Pancreas (tissue), 10 donors: ENCODE data around the gene RNF187. TPM values are rescaled to one million over a fixed set of nuclear protein-coding genes. Genes with fewer than 3 reads are reported as not detected.
"Not testable (repeated sequence)": the region's sequence is repeated elsewhere in the genome, so short reads cannot be mapped to it uniquely, and the experiment has no call there.

ENCODE experiments used
- ATAC-seq, 4 donors: fragments of 200-7000 bp; cut with Tn5 transposase; one replicate each; pipeline versions ENCODE4 v1.8.0 to v1.9.1; 2020; ENCODE audit warnings: mild to moderate bottlenecking in 4 of 4, moderate library complexity in 4 of 4
- DNase-seq, 6 donors: peaks; one replicate each; pipeline ENCODE4 v3.0.0-alpha.2; 2020
- FAIRE-seq: peaks from 2 replicates; lab custom pipeline; 2012; peaks lifted over from hg19 to GRCh38; lab: Jason Lieb, UNC
- H3K27ac ChIP-seq, 4 donors: fragments of 200-600 bp; sonication (generic); 1 replicate in 3 of 4; 2 replicates in 1 of 4; pipeline versions ENCODE4 v1.5.0 to v1.8.0; 2020
- H3K27me3 ChIP-seq, 4 donors: fragments of 200-600 bp; one replicate each; pipeline ENCODE4 v1.8.0; 2021
- H3K36me3 ChIP-seq, 3 donors: fragments of 200-600 bp; sonication (generic) in 1 of 3; one replicate each; pipeline versions ENCODE4 v1.5.0 to v1.8.0; 2020 to 2021
- H3K4me1 ChIP-seq, 3 donors: fragments of 200-600 bp; one replicate each; pipeline ENCODE4 v1.8.0; 2021
- H3K4me3 ChIP-seq, 4 donors: fragments of 200-600 bp; sonication (generic) in 2 of 4; one replicate each; pipeline versions ENCODE4 v1.5.0 to v1.8.0; 2020 to 2021
- H3K9me3 ChIP-seq, 4 donors: fragments of 200-600 bp; one replicate each; pipeline ENCODE4 v1.8.0; 2021
- WGBS, 2 donors: extraction: QIAGEN DNeasy Blood & Tissue Kit; methylation state at CpG; one replicate each; pipeline ENCODE4 v1.1.7; 2013; 5-methylcytosine and 5-hydroxymethylcytosine counted together
- intact Hi-C, 3 donors: fragments of 100-400 bp; cut with DNase I; formaldehyde crosslinking; loops; one replicate each; pipeline versions ENCODE4 v1.11.1 to v1.14.2; 2022
- polyA plus RNA-seq, 2 donors: library from polyadenylated mRNA; stranded (reverse); fragments of 200-250 nt; gene quantifications; one replicate each; pipeline ENCODE4 v1.2.3, GENCODE V29; 2013
- total RNA-seq, 6 donors: library from RNA; stranded (reverse); fragmentation: NEBNext Ultra II Directional in 4 of 6; extraction: Animal tissue kit (Norgen Biotek cat#: 25700) in 4 of 6; gene quantifications; one replicate each; pipeline versions ENCODE4 v1.2.1 to v1.2.4, GENCODE V29; 2021 to 2023
- TF ChIP-seq, protein P1 (sequence below), 4 donors: fragments of 200-600 bp; sonication (generic) in 3 of 4; IDR thresholded peaks; one replicate each; pipeline versions ENCODE4 v1.5.0 to v1.8.0; 2021; ENCODE audit warnings: antibody characterized with exemption in 4 of 4
- donor health status: healthy with polysubstance abuse.
- donor health status: DM: no; HTN: no; CAD: no; lungs with moderate emphysema.
- donor health status: DM: no; HTN: no; CAD: no.
- donor health status: control.
- donor health status: control.
- donor health status: Bipolar disorder and iron deficiency.
- donor health status: DM: yes; HTN: yes; CAD: no.
- donor health status: DM: no; HTN: no; CAD: no.
- donor health status: DM: no; HTN: no; CAD: no.
- donor health status: DM: yes; HTN: yes; CAD: no.

RNF187 gene
- total and polyA plus RNA-seq, 8 donors: 16.0 to 60.2 (median 51.4) TPM

DNA sequence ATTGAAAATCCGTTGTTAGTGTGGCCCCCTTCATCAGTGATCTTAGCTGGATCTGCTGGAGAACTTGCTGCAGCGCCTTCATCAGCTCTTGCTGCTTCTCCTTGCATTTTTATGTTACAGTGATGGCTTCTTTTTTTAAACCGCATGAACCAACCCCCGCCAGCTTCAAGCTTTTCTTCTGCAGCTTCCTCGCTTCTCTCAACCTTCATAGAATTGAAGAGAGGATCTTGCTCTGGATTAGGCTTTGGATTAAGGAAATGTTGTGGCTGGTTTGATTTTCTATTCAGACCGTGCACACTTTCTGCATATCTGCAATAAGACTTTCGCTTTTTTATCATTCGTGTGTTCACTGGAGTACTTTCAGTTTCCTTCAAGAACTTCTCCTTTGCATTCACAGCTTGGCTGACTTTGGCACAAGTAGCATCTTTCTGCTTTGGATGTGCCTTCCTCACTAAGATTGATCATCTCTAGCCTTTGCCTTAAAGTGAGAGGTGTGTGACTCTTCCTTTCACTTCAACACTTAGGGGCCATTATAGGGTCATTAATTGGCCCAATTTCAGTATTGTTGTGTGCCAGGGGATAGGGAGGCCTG is 13.1 kb downstream of the RNF187 start:
- DNase-seq (no peak), ATAC-seq (peak in 1 of 4 donors; percentile 29), FAIRE-seq (no peak)
- H3K36me3 ChIP-seq: no peaks in the 10 kb centered on the region
- TF ChIP-seq, protein P1, sequence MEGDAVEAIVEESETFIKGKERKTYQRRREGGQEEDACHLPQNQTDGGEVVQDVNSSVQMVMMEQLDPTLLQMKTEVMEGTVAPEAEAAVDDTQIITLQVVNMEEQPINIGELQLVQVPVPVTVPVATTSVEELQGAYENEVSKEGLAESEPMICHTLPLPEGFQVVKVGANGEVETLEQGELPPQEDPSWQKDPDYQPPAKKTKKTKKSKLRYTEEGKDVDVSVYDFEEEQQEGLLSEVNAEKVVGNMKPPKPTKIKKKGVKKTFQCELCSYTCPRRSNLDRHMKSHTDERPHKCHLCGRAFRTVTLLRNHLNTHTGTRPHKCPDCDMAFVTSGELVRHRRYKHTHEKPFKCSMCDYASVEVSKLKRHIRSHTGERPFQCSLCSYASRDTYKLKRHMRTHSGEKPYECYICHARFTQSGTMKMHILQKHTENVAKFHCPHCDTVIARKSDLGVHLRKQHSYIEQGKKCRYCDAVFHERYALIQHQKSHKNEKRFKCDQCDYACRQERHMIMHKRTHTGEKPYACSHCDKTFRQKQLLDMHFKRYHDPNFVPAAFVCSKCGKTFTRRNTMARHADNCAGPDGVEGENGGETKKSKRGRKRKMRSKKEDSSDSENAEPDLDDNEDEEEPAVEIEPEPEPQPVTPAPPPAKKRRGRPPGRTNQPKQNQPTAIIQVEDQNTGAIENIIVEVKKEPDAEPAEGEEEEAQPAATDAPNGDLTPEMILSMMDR (IDR thresholded peaks at IDR 0.05): no peak
- no peaks in the 10 kb centered on the region for H3K27me3 ChIP-seq
- peaks cover 0 to 4% (median 0%) of the 10 kb centered on the region in 3 donors for H3K4me1 ChIP-seq
- intact Hi-C loops: no loop called here
- H3K9me3 ChIP-seq: no peaks in the 10 kb centered on the region
- WGBS, 2 donors: 75 to 84% methylated on average over 8 of the region's 8 CpGs
- no peak overlapping the region for H3K4me3 ChIP-seq
- no peak overlapping the region for H3K27ac ChIP-seq

DNA sequence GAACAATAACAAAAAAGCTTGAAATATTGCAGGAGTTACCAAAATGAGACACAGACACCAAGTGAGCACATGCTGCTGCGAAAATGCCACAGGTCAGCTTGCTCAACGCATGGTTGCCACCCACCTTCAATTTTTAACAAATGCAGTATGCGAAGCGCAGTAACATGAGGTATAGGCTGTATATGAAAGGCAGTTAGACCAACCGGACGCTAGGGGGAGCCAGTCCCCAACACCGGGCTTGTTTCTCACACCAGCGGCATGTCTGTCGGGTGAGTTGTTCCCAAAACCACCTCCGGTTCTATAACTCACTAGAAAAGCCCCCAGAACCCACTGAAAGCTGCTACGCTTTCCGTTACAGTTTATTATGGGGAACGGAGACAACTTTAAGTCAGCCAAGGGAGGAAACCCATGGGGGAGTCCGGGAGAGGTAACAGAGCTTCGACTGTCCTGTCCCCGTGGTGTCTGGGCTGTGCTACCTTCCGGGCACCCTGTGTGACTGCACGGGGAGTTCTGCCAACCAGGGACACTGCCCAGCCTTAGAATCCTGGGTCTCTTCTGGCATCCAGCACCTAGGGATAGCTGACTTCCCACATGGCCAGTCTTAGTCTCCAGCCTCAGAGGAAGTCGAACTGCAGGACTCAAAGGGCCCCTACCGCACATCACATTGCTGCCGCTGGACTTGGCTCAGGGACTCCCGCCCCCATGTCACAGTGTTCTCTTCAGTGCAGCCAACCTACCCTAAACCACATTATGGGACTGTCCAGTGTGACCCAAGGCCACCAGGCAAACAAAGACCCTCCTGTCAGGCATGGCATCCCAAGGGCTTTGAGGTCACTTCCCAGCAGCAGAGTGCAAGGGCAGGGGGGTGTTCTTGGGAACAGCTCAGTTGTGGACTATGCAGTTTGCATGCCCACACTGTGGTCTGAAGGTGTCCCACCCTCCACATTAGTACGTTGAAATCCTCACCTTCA is 14.0 kb downstream of the RNF187 start:
- intact Hi-C loops: no loop called here

DNA sequence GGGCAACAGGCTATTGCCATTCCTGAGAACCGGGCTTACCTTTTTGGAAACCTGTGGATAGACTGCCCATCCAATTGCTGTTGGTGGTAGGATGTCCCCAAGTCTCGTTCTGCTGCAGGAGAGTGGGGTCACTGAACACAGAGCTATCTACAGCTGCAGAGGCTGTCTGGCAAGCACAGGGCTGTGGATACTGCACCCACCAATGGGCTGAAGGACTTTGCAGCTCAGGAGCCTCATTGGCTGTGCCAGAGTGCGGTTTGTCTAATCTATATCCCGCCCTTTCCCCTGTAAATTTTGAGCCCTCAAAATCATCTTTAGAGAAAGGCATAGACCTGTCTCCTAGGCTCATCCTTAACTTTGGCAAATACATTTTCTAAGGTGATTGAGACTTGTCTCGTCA is 15.3 kb downstream of the RNF187 start:
- 78 to 80% methylated on average over 5 of the region's 5 CpGs for WGBS, 2 donors

More for the DNA sequence above, 14.0 kb downstream of the RNF187 start:
- 25 to 26% methylated on average over 23 of the region's 23 CpGs for WGBS, 2 donors
- no peak for FAIRE-seq
- Histone ChIP-seq H3K27me3 (no peaks in the 10 kb centered on the region), H3K27ac (no peak overlapping the region), H3K4me1 (peaks cover 0 to 4% (median 0%) of the 10 kb centered on the region in 3 donors), H3K36me3 (no peaks in the 10 kb centered on the region), H3K9me3 (no peaks in the 10 kb centered on the region), H3K4me3 (peak overlapping the region in 2 of 4 donors; percentile 24 to 31)
- ATAC-seq: peak; percentile 95 to 100 (median 98)
- DNase-seq: peak; percentile 67 to 87 (median 81)
- TF ChIP-seq, protein P1 (IDR thresholded peaks at IDR 0.05): peak; percentile 78 to 95 (median 90)

DNA sequence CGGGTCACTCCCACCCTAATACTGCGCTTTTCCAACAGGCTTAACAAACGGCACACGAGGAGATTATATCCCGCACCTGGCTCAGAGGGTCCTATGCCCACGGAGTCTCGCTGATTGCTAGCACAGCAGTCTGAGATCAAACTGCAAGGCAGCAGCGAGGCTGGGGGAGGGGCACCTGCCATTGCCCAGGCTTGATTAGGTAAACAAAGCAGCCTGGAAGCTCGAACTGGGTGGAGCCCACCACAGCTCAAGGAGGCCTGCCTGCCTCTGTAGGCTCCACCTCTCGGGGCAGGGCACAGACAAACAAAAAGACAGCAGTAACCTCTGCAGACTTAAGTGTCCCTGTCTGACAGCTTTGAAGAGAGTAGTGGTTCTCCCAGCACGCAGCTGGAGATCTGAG is 18.8 kb downstream of the RNF187 start:
- H3K36me3 ChIP-seq, H3K27me3 ChIP-seq, FAIRE-seq, ATAC-seq, H3K4me3 ChIP-seq, H3K27ac ChIP-seq, H3K4me1 ChIP-seq, DNase-seq, H3K9me3 ChIP-seq, intact Hi-C loops: not testable (repeated sequence)
- 43 to 60% methylated on average over 4 to 10 of the region's 11 CpGs for WGBS, 2 donors

More for the DNA sequence above, 15.3 kb downstream of the RNF187 start:
- no peaks in the 10 kb centered on the region for H3K36me3 ChIP-seq
- intact Hi-C loops: no loop called here
- no peak overlapping the region for H3K27ac ChIP-seq
- TF ChIP-seq, protein P1 (IDR thresholded peaks at IDR 0.05): no peak
- ATAC-seq: no peak
- no peaks in the 10 kb centered on the region for H3K27me3 ChIP-seq
- FAIRE-seq: no peak
- peaks cover 0 to 4% (median 0%) of the 10 kb centered on the region in 3 donors for H3K4me1 ChIP-seq
- H3K9me3 ChIP-seq: no peaks in the 10 kb centered on the region
- no peak overlapping the region for H3K4me3 ChIP-seq
- DNase-seq: no peak

DNA sequence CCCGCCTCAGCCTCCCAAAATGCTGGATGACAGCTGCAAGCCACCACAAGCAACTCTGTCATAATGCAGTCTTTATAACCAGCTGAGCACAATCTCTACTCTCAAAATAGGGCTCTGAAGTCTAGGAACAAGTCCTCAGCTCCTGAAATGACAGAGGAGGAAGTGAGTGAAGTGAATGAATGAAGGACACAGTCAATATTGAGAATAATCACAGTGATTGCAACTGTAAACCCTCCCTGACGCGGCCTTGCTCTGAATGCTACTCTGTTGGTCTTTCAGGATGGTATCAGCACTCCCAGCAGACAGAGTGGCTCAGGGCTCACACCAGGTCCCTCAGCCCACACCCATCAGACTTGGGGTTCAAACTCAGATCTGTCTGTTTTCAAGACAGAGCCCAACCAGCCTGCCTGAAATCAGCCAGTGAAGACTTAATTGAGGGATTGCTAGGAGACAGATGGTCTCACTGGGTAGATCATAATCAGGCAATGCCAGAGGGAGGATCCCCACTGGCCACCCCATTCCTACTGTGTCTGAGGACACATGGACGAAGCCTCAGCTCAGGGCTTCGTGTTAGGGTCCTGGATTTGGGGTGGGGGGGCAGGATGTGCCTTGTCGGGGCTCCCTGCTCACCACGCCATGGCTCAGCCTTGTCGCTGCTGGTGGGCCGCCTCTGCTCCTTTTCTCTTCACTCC is 20.9 kb downstream of the RNF187 start:
- Histone ChIP-seq H3K4me1 (no peaks in the 10 kb centered on the region), H3K27me3 (no peaks in the 10 kb centered on the region), H3K4me3 (no peak overlapping the region), H3K9me3 (no peaks in the 10 kb centered on the region), H3K27ac (no peak overlapping the region), H3K36me3 (no peaks in the 10 kb centered on the region)
- ATAC-seq (no peak), DNase-seq (no peak), FAIRE-seq (no peak)
- intact Hi-C loops: no loop called here
- 70 to 73% methylated on average over 9 of the region's 9 CpGs for WGBS, 2 donors
- TF ChIP-seq, protein P1 (IDR thresholded peaks at IDR 0.05): no peak
